Mucosa of stomach (tissue), 1 donor: Measurements from ENCODE around the gene NUFIP1.
"Not testable (repeated sequence)": the region's sequence is repeated elsewhere in the genome, so short reads cannot be mapped to it uniquely, and the experiment has no call there.

Experiments used
- H3K27me3 ChIP-seq: one replicate; pipeline ENCODE4 v1.7.0; 2013; ENCODE audit warnings: mild to moderate bottlenecking, low read length; ENCODE audit not compliant: control insufficient read depth, insufficient read depth
- H3K36me3 ChIP-seq: one replicate; pipeline ENCODE4 v1.7.0; 2013; ENCODE audit warnings: low read length; ENCODE audit not compliant: control insufficient read depth, insufficient read depth
- H3K4me1 ChIP-seq: one replicate; pipeline ENCODE4 v1.7.0; 2013; ENCODE audit warnings: mild to moderate bottlenecking, low read length; ENCODE audit not compliant: control insufficient read depth, insufficient read depth
- H3K4me3 ChIP-seq: one replicate; pipeline ENCODE4 v1.7.0; 2013; ENCODE audit warnings: low read length
- H3K9ac ChIP-seq: one replicate; pipeline ENCODE4 v1.7.0; 2013; ENCODE audit warnings: mild to moderate bottlenecking, low read length, moderate library complexity
- H3K9me3 ChIP-seq: one replicate; pipeline ENCODE4 v1.7.0; 2013; ENCODE audit warnings: mild to moderate bottlenecking, low read length, moderate library complexity; ENCODE audit not compliant: control insufficient read depth
- donor health status: Pancreatic carcinoma.

Gene NUFIP1

GRCh38 chr13:44967704-44968433 is 21.4 kb downstream of the NUFIP1 start:
- Histone ChIP-seq H3K4me1 (no peaks in the 10 kb centered on the region), H3K4me3 (no peak overlapping the region), H3K9me3 (no peaks in the 10 kb centered on the region), H3K36me3 (peaks cover 6% of the 10 kb centered on the region), H3K9ac (no peak overlapping the region), H3K27me3 (no peaks in the 10 kb centered on the region)

GRCh38 chr13:44961997-44962396 is 27.3 kb downstream of the NUFIP1 start:
- Histone ChIP-seq H3K9me3 (no peaks in the 10 kb centered on the region), H3K4me1 (no peaks in the 10 kb centered on the region), H3K36me3 (peaks cover 6% of the 10 kb centered on the region), H3K4me3 (no peak overlapping the region), H3K9ac (no peak overlapping the region), H3K27me3 (no peaks in the 10 kb centered on the region)

GRCh38 chr13:44955406-44955805 is 33.9 kb downstream of the NUFIP1 start:
- Histone ChIP-seq H3K9ac (no peak overlapping the region), H3K4me1 (no peaks in the 10 kb centered on the region), H3K27me3 (no peaks in the 10 kb centered on the region), H3K4me3 (no peak overlapping the region), H3K36me3 (no peaks in the 10 kb centered on the region), H3K9me3 (no peaks in the 10 kb centered on the region)

- H3K9ac ChIP-seq, result no peak overlapping the region
- H3K4me3 ChIP-seq, result no peak overlapping the region
- H3K9me3 ChIP-seq, result no peaks in the 10 kb centered on the region
- H3K36me3 ChIP-seq, result no peaks in the 10 kb centered on the region
- H3K27me3 ChIP-seq, result no peaks in the 10 kb centered on the region
- no peaks in the 10 kb centered on the region for H3K4me1 ChIP-seq
Observed at GRCh38 chr13:44954224-44954623, 35.0 kb downstream of the NUFIP1 start.

GRCh38 chr13:44952671-44953070 is 36.6 kb downstream of the NUFIP1 start:
- no peaks in the 10 kb centered on the region for H3K9me3 ChIP-seq
- H3K9ac ChIP-seq, result no peak overlapping the region
- H3K27me3 ChIP-seq, result no peaks in the 10 kb centered on the region
- H3K4me3 ChIP-seq, result no peak overlapping the region
- no peaks in the 10 kb centered on the region for H3K4me1 ChIP-seq
- H3K36me3 ChIP-seq, result no peaks in the 10 kb centered on the region

GRCh38 chr13:44951184-44951583 is 38.1 kb downstream of the NUFIP1 start:
- H3K27me3 ChIP-seq, result no peaks in the 10 kb centered on the region
- H3K9ac ChIP-seq, result no peak overlapping the region
- no peak overlapping the region for H3K4me3 ChIP-seq
- no peaks in the 10 kb centered on the region for H3K9me3 ChIP-seq
- no peaks in the 10 kb centered on the region for H3K36me3 ChIP-seq
- no peaks in the 10 kb centered on the region for H3K4me1 ChIP-seq

- not testable (repeated sequence) for H3K9me3 ChIP-seq, H3K9ac ChIP-seq, H3K36me3 ChIP-seq, H3K27me3 ChIP-seq, H3K4me1 ChIP-seq, H3K4me3 ChIP-seq
Observed at GRCh38 chr13:44943411-44943810, 45.9 kb downstream of the NUFIP1 start.

GRCh38 chr13:44938854-44939253 is 50.4 kb downstream of the NUFIP1 start:
- H3K4me1 ChIP-seq, result no peaks in the 10 kb centered on the region
- H3K9me3 ChIP-seq, result no peaks in the 10 kb centered on the region
- no peaks in the 10 kb centered on the region for H3K27me3 ChIP-seq
- no peaks in the 10 kb centered on the region for H3K36me3 ChIP-seq
- H3K9ac ChIP-seq, result no peak overlapping the region
- H3K4me3 ChIP-seq, result no peak overlapping the region

GRCh38 chr13:44936246-44936645 is 53.0 kb downstream of the NUFIP1 start:
- Histone ChIP-seq H3K9me3 (no peaks in the 10 kb centered on the region), H3K4me3 (no peak overlapping the region), H3K27me3 (no peaks in the 10 kb centered on the region), H3K9ac (no peak overlapping the region), H3K36me3 (no peaks in the 10 kb centered on the region), H3K4me1 (peaks cover 5% of the 10 kb centered on the region)

GRCh38 chr13:44934724-44935123 is 54.5 kb downstream of the NUFIP1 start:
- H3K9me3 ChIP-seq, result no peaks in the 10 kb centered on the region
- H3K27me3 ChIP-seq, result no peaks in the 10 kb centered on the region
- no peaks in the 10 kb centered on the region for H3K36me3 ChIP-seq
- no peak overlapping the region for H3K4me3 ChIP-seq
- peaks cover 10% of the 10 kb centered on the region for H3K4me1 ChIP-seq
- H3K9ac ChIP-seq, result no peak overlapping the region

- no peak overlapping the region for H3K4me3 ChIP-seq
- H3K36me3 ChIP-seq, result no peaks in the 10 kb centered on the region
- H3K9me3 ChIP-seq, result no peaks in the 10 kb centered on the region
- H3K4me1 ChIP-seq, result peaks cover 10% of the 10 kb centered on the region
- no peak overlapping the region for H3K9ac ChIP-seq
- no peaks in the 10 kb centered on the region for H3K27me3 ChIP-seq
Observed at GRCh38 chr13:44932850-44933251, 56.4 kb downstream of the NUFIP1 start.

GRCh38 chr13:44932171-44932849 is 57.0 kb downstream of the NUFIP1 start:
- no peak overlapping the region for H3K9ac ChIP-seq
- no peaks in the 10 kb centered on the region for H3K9me3 ChIP-seq
- H3K4me3 ChIP-seq, result no peak overlapping the region
- H3K36me3 ChIP-seq, result no peaks in the 10 kb centered on the region
- H3K27me3 ChIP-seq, result no peaks in the 10 kb centered on the region
- peaks cover 10% of the 10 kb centered on the region for H3K4me1 ChIP-seq
